Activated CD8-positive, alpha-beta memory T cell treated with anti-CD3 and anti-CD28 coated beads, Interleukin-2, amount 50 U/mL, for 48 hours (primary cell): ENCODE measurements around the gene CERS3.
"Not testable (repeated sequence)": the region's sequence is repeated elsewhere in the genome, so short reads cannot be mapped to it uniquely, and the experiment has no call there.

ENCODE experiments used
- DNase-seq: peaks from one replicate; pipeline ENCODE4 v3.0.0-alpha.2; 2020

CERS3 gene

DNA sequence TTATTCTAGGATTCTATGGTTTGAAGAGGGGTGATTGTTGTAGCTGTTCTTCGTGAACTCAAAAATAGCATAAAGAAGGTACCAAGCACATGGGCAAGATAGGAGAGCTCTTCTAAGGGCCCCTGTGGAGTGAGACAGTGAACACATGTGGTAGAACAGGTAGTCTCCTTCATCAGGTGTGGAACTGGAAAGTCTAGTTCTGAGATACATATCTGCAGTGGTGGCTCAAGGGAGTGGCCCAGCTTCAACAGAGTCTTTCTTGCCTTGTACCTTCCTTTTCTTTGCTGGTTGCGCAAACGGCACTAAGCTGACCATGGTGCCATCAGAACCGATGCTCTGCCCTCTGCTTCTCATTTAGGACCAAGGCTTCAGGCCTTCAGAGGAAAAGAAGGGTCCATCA, 65.2 kb downstream of the CERS3 start:
- no peak for DNase-seq

DNA sequence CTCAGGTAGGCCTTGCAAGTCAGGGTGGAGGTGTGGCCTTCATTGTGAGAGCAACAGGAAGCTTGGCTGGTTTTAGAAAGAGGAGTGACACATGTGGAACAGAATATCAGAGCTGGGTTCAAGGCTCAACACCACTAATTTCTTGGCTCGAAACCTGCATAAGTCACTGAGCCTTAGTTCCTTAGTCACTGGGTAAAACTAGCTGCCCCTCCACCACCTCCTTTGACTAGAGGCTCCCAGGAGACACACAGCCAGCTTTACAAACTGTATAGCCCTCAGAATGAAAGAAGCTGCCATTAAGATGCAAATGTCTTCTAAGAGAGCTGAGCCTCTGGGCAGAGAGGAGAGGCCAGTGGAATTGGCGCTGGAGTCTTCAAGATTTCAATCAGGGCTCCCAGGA, 67.7 kb downstream of the CERS3 start:
- DNase-seq = no peak

DNA sequence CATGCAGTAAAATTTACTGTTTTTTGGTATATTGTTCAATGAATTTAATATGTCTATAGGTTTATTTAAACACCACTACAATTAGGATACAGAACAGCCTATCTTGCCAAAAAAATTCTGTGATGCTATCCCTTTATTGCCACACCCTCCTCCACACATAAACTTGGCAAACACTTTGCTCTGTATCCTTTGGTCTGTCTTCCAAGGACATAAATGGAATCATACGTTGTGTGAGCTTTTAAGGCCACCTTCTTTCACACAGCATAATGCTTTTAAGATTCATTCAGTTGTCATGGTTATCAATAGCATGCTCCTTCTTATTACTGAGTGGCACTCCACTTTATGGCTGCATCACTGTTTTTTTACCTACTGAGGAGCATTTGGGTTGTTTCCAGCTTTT, 71.5 kb downstream of the CERS3 start:
- no peak for DNase-seq

DNA sequence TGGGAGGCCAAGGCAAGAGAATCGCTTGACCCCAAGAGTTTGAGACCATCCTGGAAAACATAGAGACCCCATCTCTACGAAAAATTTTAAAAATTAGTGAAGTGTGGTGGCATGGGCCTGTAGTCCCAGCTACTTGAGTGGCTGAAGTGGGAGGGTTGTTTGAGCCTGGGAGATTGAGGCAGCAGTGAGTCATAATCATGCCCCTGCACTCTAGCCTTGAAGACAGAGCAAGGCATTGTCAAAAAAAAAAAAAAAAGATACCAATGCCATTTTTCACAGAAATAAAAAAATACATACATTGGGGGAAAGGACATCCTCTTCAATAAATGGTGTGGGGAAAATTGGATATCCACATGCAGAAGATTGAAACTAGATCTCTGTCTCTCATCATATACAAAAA, 74.6 kb downstream of the CERS3 start:
- no peak for DNase-seq

DNA sequence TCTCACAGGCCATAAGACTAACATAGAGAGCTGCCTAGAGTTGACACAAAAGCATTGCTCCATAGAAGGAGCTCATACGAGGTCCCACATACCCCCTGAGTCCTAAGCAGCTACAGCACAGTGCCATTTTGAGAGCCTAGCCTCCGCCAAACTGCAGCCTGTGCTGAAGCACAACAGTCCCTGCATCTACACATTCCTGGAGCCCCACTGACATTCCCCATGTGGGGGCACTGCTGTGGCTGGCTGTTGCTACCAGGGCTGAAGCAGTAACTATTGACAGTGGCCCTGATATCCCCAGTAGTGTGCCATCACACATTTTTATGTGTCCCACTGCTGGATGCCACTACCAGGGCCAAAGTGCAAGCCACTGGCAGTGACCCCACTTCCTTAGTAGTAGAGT, 80.3 kb downstream of the CERS3 start:
- DNase-seq = no peak

DNA sequence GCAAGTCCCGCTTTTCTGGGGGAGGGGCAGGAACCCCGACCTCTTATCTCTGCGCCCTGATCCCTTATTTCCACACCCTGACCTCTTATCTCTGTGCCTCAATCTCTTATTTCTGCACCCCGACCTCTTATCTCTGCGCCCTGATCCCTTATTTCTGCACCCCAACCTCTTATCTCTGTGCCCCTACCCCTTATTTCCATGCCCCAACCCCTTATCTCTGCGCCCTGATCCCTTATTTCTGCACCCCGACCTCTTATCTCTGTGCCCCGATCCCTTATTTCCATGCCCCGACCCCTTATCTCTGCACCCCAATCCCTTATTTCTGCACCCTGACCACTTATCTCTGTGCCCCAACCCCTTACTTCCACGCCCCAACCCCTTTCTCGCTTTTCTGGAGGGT, 87.7 kb downstream of the CERS3 start:
- DNase-seq = not testable (repeated sequence)

DNA sequence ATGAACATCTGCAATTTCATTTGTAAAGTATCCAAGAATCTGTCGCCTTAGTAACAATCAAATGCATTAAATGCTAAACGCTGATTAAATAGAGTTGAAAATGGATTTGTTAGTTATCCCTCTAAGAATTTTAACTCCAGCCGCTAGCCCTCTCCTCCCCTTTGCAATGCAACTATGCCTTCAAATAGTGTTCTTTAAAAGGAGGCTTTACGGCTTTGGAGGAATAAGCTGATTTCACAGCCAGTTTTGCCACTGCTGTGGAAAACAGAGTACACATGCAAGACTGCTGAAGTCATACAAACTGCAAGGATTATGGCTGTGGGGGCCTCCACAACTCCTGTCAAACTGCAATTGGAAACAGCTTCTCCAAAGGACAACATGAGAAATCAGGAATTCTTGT, 89.2 kb downstream of the CERS3 start:
- no peak for DNase-seq

DNA sequence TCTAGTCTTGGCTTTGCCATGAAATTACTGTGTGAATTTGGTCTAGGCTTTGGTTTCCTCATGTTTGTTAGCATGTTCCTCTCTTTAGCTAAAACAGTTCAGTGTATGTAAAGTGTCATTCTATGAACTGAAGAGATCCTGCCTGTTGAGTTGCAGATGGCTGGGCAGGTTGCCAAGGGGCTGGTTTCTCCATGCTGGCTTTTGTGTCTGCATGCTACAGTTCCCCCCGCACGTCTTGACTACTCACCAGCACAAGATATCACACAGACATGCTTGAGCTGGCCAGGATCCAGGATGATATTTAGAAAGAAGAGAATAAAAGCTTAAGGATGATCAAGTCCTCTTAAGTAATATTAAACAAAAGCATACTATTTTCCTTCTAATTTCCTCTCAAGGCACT, 90.2 kb downstream of the CERS3 start:
- DNase-seq = no peak

DNA sequence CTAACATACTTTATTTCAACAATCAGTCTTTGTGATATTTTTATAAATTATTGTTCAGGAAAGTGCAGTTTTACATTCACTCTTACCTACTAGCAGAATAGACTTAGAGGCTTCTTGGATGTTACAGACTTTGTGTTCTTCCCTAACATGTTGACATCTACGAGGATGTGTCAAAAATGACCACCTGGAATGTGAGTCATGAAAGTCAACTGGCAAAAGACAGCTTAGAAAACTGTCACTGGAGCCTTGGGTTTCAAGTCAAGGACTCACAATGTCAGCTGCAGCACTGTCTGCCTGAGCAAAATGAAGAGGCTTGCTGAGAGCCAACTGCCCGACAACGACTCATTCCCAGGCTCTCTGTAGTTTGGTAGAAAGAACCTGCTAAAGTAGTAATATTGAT, 91.5 kb downstream of the CERS3 start:
- DNase-seq = no peak

DNA sequence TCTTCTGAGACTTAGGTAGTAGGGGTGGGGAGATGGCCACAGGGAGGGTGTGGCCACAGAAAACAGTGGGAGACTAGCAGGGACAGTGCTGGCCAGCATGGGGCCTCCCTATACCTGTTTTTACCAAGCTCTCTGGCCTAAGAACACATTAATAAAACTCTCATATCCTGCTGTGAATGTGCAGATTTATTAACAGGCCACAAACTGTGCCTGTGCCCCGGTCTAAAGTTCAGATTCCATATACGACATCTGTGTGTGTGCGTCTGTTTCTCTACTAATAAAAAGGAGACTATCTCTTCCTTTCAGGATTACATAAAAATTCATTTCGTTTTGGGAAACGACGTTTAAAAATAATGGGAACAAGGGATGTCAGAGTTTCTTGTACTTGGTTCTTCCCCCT, 94.2 kb downstream of the CERS3 start:
- no peak for DNase-seq

DNA sequence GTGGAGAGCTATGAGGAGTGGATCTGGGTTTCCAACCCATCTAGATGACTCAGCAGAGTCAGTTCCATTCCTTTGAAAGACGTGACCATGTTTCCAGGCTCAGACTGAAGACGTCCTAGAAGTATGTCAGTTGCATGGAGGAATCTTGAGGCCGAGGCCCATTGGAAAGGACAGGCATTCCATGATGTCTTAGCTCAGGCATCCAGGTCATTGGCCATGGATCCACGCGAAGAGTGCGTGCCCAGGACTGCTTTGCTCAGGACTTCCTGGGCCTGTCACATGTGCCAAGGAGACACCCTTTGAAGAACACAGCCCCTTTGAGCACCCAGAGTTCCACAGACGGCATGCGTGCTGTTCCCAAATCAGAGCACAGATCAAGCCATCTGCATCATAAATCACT, 94.7 kb downstream of the CERS3 start:
- DNase-seq = no peak

DNA sequence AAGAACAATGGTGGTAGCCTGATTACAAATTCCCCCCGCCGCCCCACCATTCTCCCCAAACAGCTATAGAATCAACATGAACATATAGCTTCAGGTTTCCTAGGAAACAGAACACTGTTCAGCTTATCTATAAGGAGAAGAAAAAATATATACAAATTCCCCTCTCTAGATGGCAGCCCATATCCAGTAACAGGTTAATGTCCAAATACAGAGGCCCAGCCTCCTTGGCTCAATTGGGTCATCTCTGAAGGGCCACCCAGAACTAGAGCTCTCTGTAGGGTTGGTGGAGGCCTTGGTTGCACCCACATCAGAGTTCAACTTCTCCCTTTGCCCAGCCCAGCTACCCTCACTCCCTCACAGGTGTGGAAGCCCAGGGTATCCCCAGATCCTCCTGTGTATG, 95.4 kb downstream of the CERS3 start:
- no peak for DNase-seq

DNA sequence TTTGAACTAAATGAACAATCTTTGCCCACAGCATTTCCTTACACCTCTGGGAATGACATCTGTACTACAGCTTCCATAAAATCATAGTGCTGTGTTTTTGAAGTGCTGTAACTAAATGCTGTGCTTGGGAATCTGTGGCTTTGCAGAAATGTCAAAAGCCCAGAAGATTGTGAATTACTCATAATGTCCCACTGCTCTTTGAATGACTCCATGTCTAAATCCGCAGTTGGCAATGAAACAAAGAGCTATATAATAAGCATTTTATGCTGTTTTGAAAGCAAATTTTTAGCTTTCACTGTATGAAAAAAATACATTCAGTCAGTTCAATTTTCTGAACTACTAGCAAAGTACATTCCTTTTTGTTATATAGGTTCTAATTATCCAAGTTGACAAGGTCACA, 98.3 kb downstream of the CERS3 start:
- no peak for DNase-seq

DNA sequence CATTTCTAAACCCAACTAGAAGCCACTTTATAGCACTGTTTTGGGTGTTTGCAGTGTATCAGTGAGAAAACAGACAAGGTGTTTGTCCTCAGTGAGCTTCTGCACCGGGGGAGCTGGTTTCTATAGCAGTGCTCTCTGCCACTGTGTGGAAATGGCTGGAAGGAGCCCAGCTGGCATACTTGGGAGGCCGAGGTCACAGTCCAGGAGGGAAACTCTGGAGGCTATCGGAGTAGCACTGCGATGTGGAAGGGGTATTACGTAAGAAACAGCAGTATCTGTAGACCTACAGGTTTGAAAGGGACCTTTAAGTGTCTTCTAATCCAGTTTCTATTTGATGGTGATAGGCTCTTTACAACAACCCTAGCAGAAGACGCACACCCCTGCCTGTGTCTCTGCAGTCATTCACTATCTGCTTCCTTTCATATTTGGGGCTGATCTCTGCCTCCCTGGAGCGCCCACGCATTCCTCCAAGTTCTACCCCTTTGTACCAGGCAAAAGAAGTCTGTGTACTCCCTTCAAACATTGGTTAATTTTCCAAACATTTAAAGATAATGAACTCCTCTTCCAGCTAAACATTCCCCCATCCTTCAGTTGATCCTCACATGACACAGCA, 99.5 kb downstream of the CERS3 start:
- no peak for DNase-seq

DNA sequence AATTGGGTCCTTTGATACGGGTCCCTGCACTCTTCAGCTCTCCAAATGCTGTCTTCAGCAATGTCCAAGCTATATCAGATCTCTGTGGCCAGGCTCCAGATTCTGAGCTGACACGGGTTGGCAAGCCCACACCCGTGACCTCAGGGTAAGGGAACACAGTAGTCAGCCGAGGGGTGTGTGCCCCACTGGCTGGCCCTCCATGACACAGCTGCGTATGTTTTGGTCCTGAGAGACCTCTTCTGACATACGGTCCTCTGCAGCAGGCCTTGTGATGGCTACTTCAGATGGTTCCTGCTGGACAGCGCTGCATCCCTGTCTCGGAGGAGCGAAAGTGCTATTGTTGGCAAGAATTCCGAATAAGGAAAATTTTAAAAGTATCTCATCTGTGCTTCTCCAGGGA, 101.8 kb downstream of the CERS3 start:
- no peak for DNase-seq

DNA sequence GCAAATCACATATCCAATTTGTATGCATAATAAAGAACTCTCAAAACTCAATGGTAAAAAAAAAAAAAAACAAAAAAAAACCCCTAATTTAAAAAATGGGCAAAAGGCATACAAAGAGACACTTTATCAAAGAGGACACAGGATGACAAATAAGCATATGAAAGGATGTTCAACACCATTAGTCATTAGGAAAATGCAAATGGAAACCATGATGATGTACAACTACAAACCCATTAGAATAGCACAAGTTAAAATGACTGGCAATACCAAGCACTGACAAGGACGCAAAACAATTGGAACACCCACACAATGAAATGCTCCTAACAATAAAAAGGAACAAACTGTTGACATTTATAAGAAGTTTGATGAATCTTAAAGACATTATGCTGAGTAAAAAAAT, 123.6 kb downstream of the CERS3 start:
- no peak for DNase-seq

DNA sequence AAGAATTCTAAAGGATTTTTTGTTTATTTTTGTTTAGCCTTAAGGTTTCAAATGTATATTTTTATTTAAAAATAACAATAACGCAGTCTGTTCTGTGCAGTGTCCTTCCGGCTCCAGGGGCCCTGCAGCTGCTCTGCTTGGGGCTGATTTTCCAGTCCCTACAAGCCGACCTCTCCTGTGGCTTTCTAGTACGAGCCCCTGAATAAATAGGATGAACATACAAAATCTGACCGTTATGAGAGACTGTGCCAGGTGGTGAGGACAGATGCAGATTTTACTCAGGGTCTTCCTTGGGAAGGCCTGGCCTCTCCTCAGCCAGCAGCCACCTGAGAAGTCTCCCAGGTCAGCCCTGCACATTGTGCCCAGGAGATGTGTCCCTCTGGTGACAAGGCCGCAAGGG, 127.8 kb downstream of the CERS3 start:
- DNase-seq = no peak

DNA sequence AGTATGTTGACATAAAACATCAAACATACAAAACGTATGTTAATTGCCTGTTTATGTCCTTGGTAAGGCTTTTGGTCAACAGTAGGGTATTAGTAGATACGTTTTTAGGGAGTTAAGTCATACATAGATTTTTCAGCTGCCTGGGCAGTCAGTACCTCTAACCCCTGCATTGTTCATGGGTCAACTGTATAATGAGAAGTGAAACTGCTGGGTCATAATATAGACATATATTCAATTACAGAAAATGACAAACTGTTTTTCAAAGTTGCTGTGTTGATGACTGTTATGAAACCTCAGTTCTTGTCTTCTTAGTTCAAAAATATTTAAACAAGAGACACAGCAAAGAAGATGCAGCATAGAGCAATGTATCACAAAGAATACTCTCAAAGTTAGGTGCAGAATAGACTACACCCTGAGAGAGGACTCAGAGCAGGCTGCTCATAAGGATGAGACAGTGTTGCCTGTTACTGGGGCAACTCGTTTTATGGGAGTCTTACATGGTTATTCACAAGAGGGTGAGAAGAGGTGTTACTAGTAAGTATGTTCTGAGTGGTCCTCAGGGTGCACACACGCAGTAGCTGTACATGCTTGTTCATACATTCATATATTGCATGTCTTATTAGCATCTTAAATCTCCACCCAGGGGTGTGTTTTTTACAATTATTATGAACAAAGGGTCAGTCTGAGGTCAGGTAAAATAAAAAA, 133.9 kb downstream of the CERS3 start:
- no peak for DNase-seq

DNA sequence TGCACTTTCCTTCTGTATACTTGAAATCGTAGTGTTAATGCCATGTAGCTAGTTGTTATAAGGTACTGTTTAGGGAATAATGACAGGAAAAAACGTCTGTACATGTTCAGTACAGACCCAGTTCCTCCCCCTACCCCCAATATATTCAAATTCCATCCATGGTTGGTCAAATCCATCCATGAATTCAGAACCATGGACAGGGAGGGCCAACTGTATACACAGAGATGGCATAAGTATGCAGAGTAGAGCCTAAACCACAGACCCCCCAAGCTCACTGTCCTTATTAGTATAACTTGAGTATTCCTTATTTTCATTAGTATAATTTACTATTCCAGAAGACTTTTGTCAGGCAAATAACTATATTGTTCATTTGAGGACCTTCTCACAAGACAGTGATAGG, 135.7 kb downstream of the CERS3 start:
- no peak for DNase-seq

DNA sequence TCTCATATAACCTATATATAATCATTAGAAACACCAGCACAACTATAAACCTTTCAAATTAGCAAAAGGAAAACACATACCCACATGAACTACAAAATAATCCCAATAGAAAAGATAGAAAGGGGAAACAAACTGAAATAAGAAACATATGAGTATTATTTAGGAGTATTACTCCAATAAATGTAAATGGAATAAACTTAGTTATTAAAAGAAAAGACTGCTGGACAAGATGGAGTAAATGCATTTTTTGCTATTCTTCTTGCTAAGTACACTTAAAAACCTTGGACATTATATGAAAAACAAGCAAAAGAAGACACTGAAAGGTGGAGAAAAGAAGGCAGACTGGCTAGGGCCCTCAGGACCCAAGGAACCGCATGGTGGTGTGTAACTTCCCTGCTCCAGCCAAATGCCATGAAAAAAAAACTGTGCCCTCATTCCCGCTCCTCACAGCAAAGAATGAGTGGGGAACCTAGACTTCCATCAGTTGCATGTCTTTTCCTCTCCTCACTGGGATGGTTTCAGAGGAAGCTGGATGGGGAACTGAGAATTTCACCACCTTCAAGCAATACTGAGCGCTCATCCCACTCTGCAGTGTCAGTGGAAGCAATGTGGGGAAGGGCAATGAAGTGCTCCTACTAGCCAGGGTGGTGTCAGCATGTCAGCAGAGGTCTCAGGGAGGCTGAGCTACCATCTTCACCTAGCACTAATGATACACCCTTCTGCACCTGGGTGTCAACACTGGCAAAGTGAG, 143.3 kb downstream of the CERS3 start:
- no peak for DNase-seq

DNA sequence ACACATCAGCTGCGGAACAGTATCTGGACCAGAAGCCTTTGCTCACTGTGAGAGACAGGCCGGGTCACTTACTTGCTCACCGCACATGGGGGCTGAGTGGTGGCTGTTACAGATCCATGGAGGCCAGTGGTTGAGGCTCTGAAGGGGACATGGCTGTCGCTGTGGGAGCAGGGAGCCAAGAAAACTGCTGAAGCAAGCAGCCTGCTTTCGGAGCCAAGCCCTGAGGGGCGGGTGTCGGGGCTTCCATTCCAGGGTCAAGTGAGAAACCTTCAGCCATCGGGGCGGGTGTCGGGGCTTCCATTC, 144.7 kb downstream of the CERS3 start:
- DNase-seq = no peak

DNA sequence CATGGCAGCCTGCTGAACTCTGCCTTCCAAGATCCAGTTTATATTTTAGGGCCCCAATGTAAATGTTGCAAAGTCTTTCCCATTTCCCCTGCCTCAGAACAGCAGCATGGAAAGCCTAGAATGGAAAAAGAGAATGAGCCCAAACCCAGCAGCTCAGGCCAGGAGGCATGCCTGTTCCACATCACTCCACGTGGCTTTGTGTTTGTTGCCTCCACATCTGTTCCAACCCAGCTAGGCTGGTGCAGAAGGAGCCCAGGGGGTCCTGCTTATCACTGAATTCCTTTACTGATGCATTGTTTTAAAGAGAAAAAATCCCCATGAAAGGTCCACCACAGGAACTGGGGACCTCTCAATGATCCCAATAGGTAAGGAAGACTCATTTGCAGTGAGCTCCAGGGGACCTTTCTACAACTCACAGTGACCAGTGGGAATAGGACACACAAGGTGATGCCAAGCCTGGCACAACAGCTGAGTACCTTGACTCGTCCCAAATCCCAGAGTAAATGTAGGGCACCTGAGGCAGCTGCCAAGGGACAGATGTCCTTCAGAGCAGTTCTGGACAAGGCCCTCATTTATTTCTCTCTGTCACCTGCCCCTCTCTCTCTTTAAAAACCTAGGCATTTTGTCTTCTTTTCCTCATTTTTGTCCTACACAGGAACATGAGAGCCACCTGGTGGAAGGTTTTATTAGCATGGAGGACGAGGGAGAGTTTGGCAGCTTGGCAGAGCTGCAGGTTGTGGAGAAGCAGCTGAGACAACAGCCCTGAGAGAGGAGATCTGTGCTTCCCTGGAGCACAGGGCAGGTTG, 145.2 kb downstream of the CERS3 start:
- DNase-seq = no peak

DNA sequence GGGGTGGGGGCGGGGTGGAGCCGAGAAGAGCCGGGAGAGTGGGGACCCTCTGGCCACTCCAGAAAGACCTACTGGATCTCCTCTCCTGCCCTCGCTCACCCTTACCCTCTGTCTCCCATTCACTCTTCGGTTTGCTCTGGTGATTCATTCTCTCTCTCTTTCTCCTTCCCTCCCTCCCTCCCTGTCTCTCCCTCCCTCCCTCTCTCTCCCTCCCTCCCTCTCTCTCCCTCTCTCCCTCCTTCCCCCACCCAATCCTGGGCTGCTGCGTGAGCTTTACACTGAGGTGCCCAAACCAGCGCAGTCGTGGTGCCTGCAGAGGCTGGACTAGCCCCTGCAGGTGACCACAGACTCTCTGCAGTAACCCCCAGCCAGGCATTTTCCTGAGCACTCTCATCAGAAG, 154.8 kb downstream of the CERS3 start:
- DNase-seq = no peak
